IMR-90 (cell line): ENCODE measurements around the gene ATG9B. TPM values are rescaled to one million over a fixed set of nuclear protein-coding genes. Genes with fewer than 3 reads are reported as not detected.

ENCODE experiments used
- ATAC-seq: fragments of 200-7000 bp; cut with Tn5 transposase; 2 replicates; pipeline ENCODE4 v1.9.1; 2020; ENCODE audit warnings: low read depth, mild to moderate bottlenecking, moderate library complexity
- BruUV-seq: library from RNA; stranded (reverse); fragments of 400-500 nt; replicated peaks from 2 replicates; lab custom pipeline; 2021; lab: Mats Ljungman, UMichigan
- CTCF ChIA-PET: fragments of 300-600 bp; formaldehyde crosslinking; extraction: SDS; loops from one replicate; lab custom pipeline; 2021; ENCODE audit warnings: antibody characterized with exemption; lab: Yijun Ruan, JAX
- POLR2A ChIA-PET: fragments of 300-600 bp; sonication (Branson Sonifier 250); formaldehyde crosslinking; loops from one replicate; lab custom pipeline; 2022; ENCODE audit warnings: antibody characterized with exemption; ENCODE audit not compliant: unreplicated experiment; lab: Charles Lee
- DNase-seq: peaks from one replicate; pipeline ENCODE4 v3.0.0; 2013
- H2AFZ ChIP-seq: replicated peaks from 2 replicates; pipeline ENCODE3; 2013; ENCODE audit warnings: low read length, mild to moderate bottlenecking; ENCODE audit not compliant: poor library complexity
- H2AK5ac ChIP-seq: 2 replicates; pipeline ENCODE4 v1.6.1; 2013; ENCODE audit warnings: low read depth, low read length, inconsistent platforms
- H2AK9ac ChIP-seq: replicated peaks from 2 replicates; pipeline ENCODE3; 2013; ENCODE audit warnings: mild to moderate bottlenecking, low read depth, low read length, moderate library complexity; ENCODE audit not compliant: poor library complexity
- H2BK120ac ChIP-seq: 2 replicates; pipeline ENCODE4 v1.6.1; 2013; ENCODE audit warnings: low read depth, low read length, inconsistent platforms
- H2BK15ac ChIP-seq: 3 replicates; pipeline ENCODE4 v1.6.1; 2013; ENCODE audit warnings: low read depth, low read length, inconsistent platforms
- H2BK20ac ChIP-seq: 2 replicates; pipeline ENCODE4 v1.6.1; 2013; ENCODE audit warnings: low read depth, mild to moderate bottlenecking, inconsistent platforms, low read length, moderate library complexity
- H2BK5ac ChIP-seq: 2 replicates; pipeline ENCODE4 v1.6.1; 2013; ENCODE audit warnings: mild to moderate bottlenecking, low read depth, low read length, inconsistent platforms; ENCODE audit not compliant: poor library complexity, severe bottlenecking
- H3K14ac ChIP-seq: replicated peaks from 2 replicates; pipeline ENCODE4 v1.6.1; 2013; ENCODE audit warnings: low read depth, low read length, inconsistent platforms
- H3K18ac ChIP-seq: 2 replicates; pipeline ENCODE4 v1.6.1; 2013; ENCODE audit warnings: low read depth, low read length, control low read depth
- H3K23ac ChIP-seq: 2 replicates; pipeline ENCODE4 v1.6.1; 2013; ENCODE audit warnings: low read depth, low read length, inconsistent platforms
- H3K27ac ChIP-seq: 2 replicates; pipeline ENCODE4 v1.5.1; 2013; ENCODE audit warnings: mild to moderate bottlenecking, control low read depth, low read length; ENCODE audit not compliant: insufficient read depth
- H3K27me3 ChIP-seq: 2 replicates; pipeline ENCODE4 v1.6.1; 2013; ENCODE audit warnings: low read length; ENCODE audit not compliant: control insufficient read depth, insufficient read depth
- H3K36me3 ChIP-seq: 2 replicates; pipeline ENCODE4 v1.6.1; 2013; ENCODE audit warnings: low read length, mixed read lengths; ENCODE audit not compliant: control insufficient read depth, insufficient read depth
- H3K4ac ChIP-seq: 2 replicates; pipeline ENCODE4 v1.6.1; 2013; ENCODE audit warnings: low read depth, low read length, inconsistent platforms
- H3K4me1 ChIP-seq: 2 replicates; pipeline ENCODE4 v1.6.1; 2013; ENCODE audit warnings: low read length, mixed read lengths; ENCODE audit not compliant: control insufficient read depth, insufficient read depth
- H3K4me2 ChIP-seq: 2 replicates; pipeline ENCODE4 v1.6.1; 2013; ENCODE audit warnings: low read depth, mild to moderate bottlenecking, control low read depth, low read length, moderate library complexity
- H3K4me3 ChIP-seq: 2 replicates; pipeline ENCODE4 v1.5.1; 2013; ENCODE audit warnings: low read depth, mild to moderate bottlenecking, control low read depth, low read length, moderate library complexity; ENCODE audit not compliant: insufficient read depth
- H3K56ac ChIP-seq: 2 replicates; pipeline ENCODE4 v1.6.1; 2013; ENCODE audit warnings: low read length, inconsistent platforms; ENCODE audit not compliant: insufficient read depth; ENCODE audit errors: extremely low read depth
- H3K79me1 ChIP-seq, 2 experiments: 2 replicates each; pipeline ENCODE4 v1.6.1; 2013; ENCODE audit warnings: low read length in 2 of 2, inconsistent platforms in 1 of 2, low read depth in 1 of 2
- H3K9ac ChIP-seq: 2 replicates; pipeline ENCODE4 v1.6.1; 2013; ENCODE audit warnings: low read depth, low read length, control low read depth
- H3K9me1 ChIP-seq: 2 replicates; pipeline ENCODE4 v1.6.1; 2013; ENCODE audit warnings: low read length, inconsistent platforms; ENCODE audit not compliant: insufficient read depth
- H3K9me3 ChIP-seq: 2 replicates; pipeline ENCODE4 v1.6.1; 2013; ENCODE audit warnings: low read length; ENCODE audit not compliant: control insufficient read depth, insufficient read depth
- H4K20me1 ChIP-seq: 2 replicates; pipeline ENCODE4 v1.6.1; 2013; ENCODE audit warnings: low read length, inconsistent platforms; ENCODE audit not compliant: insufficient read depth
- H4K5ac ChIP-seq: 2 replicates; pipeline ENCODE4 v1.6.1; 2013; ENCODE audit warnings: mild to moderate bottlenecking, low read depth, low read length, control low read depth
- H4K8ac ChIP-seq, 2 experiments: 2 replicates each; pipeline ENCODE4 v1.6.1; 2013; ENCODE audit warnings: low read depth in 2 of 2, low read length in 2 of 2, control low read depth in 1 of 2, inconsistent platforms in 1 of 2
- H4K91ac ChIP-seq: 2 replicates; pipeline ENCODE4 v1.6.1; 2013; ENCODE audit warnings: low read depth, low read length, inconsistent platforms; ENCODE audit not compliant: insufficient read depth
- FOS ChIP-seq: fragments of 150-350 bp; IDR thresholded peaks from 2 replicates; pipeline ENCODE4 v1.6.1; 2016; ENCODE audit warnings: low read depth, low read length
- MAZ ChIP-seq: IDR thresholded peaks from 2 replicates; pipeline ENCODE4 v1.6.1; 2012; ENCODE audit warnings: low read depth, mild to moderate bottlenecking, low read length, improper control_type of control experiment, moderate library complexity, borderline replicate concordance
- POLR2A ChIP-seq: IDR thresholded peaks from 2 replicates; pipeline ENCODE4 v1.6.1; 2012; ENCODE audit warnings: mild to moderate bottlenecking, low read depth, low read length
- RCOR1 ChIP-seq: IDR thresholded peaks from 2 replicates; pipeline ENCODE4 v1.6.1; 2012; ENCODE audit warnings: mild to moderate bottlenecking, low read length, improper control_type of control experiment; ENCODE audit not compliant: insufficient replicate concordance
- RFX5 ChIP-seq: IDR thresholded peaks from 2 replicates; pipeline ENCODE4 v1.8.0; 2012; ENCODE audit warnings: low read depth, mild to moderate bottlenecking, low read length, moderate library complexity
- WGBS, 2 experiments: methylation state at CpG; one replicate each; pipeline versions ENCODE4 v1.1.5 to v1.1.7; 2013; ENCODE audit warnings: missing lambda C conversion rate in 2 of 2; ENCODE audit not compliant: insufficient read length in 1 of 2; ENCODE audit errors: extremely low coverage in 2 of 2; 5-methylcytosine and 5-hydroxymethylcytosine counted together
- dilution Hi-C: fragments of 300-500 bp; cut with HindIII; formaldehyde crosslinking; loops from one replicate; pipeline ENCODE4 v1.14.3; 2018; ENCODE audit warnings: low sequenced_read_pairs; ENCODE audit not compliant: unreplicated experiment
- in situ Hi-C: fragments of 300-500 bp; cut with MboI; formaldehyde crosslinking; loops from 3 replicates; pipeline ENCODE4 v1.14.3; 2019; ENCODE audit warnings: low sequenced_read_pairs, inconsistent platforms, mixed read lengths
- intact Hi-C: fragments of 100-400 bp; cut with micrococcal nuclease; formaldehyde crosslinking; loops from 2 replicates; pipeline ENCODE4 v1.10.0; 2022
- polyA plus RNA-seq, 3 experiments: library from polyadenylated mRNA; depleted of rRNA; stranded (reverse); fragments of >200 nt; gene quantifications; 2 replicates each; pipeline ENCODE4 v1.2.3, GENCODE V29; 2012; ENCODE audit warnings: low replicate concordance in 1 of 3
- total RNA-seq: library from RNA; depleted of rRNA; stranded (reverse); fragments of >200 nt; gene quantifications from 2 replicates; pipeline ENCODE4 v1.2.3, GENCODE V29; 2012

ATG9B gene
- total and polyA plus RNA-seq, 2 of the 4 experiments (the other 2 are of a cell fraction), result 0.18 to 0.91 TPM

- ChIA-PET CTCF (no interaction called here), POLR2A (interaction anchor here (1.1 kb wide), 1 partner anchor 12 kb away, joined by 7 read pairs; the partner anchor contains the start of gene FASTK)
- H3K27ac ChIP-seq, result peak overlapping the region; percentile 17; the same call in 1 of the 2 replicates
- no peak overlapping the region for H3K56ac ChIP-seq
- peak overlapping the region; percentile 11; the same call in 1 of the 2 replicates for H3K4ac ChIP-seq
- no peak overlapping the region for H3K23ac ChIP-seq
- H4K5ac ChIP-seq, result no peak overlapping the region
- H2BK5ac ChIP-seq, result peak overlapping the region; percentile 23
- BruUV-seq, result no TSS peak
- H2AK9ac ChIP-seq, result no peak overlapping the region
- no peak overlapping the region for H2AFZ ChIP-seq
- peak; percentile 74 for DNase-seq
- no peak overlapping the region for H2AK5ac ChIP-seq
- H3K9ac ChIP-seq, result no peak overlapping the region
- no peak overlapping the region for H2BK15ac ChIP-seq
- no peak overlapping the region for H2BK20ac ChIP-seq
- H3K36me3 ChIP-seq, result peaks cover 77% of the 10 kb centered on the region
- H3K9me1 ChIP-seq, result peaks cover 4% of the 10 kb centered on the region; the same call in 1 of the 2 replicates
- H3K18ac ChIP-seq, result no peak overlapping the region
- 69% methylated on average over 2 of the region's 12 CpGs; no CpG with 5 or more reads in 1 of the 2 experiments for WGBS, 2 experiments
- H3K14ac ChIP-seq, result no peak overlapping the region; the same call in 1 of the 2 replicates
- peak overlapping the region; percentile 17; the same call in 1 of the 2 replicates for H4K91ac ChIP-seq
- no peak overlapping the region for H2BK120ac ChIP-seq
- peaks cover 9% of the 10 kb centered on the region for H3K4me1 ChIP-seq
- peaks cover 14% of the 10 kb centered on the region for H4K20me1 ChIP-seq
- dilution Hi-C loops, result no loop called here
- no peak overlapping the region for H3K4me3 ChIP-seq
- peak; percentile 79 for ATAC-seq
- 0 out of 4 replicates have a peak overlapping the region, but pooled peaks of 1 of the 2 experiments have one; percentile 2 for H4K8ac ChIP-seq
- TF ChIP-seq MAZ (no peak), RCOR1 (no peak), FOS (no peak), RFX5 (no peak), POLR2A (no peak)
- H3K79me1 ChIP-seq, result peaks cover 13 to 36% of the 10 kb centered on the region in 2 experiments
- no peaks in the 10 kb centered on the region for H3K9me3 ChIP-seq
- intact Hi-C loops, result loop anchor here (1.0 kb wide), 1 partner anchor 9 kb away; the partner anchor contains the start of gene SLC4A2
- H3K4me2 ChIP-seq, result no peak overlapping the region
- in situ Hi-C loops, result no loop called here
- H3K27me3 ChIP-seq, result no peaks in the 10 kb centered on the region
Observed at GRCh38 chr7:151068069-151068773, 43.9 kb upstream of the ATG9B start.
